ENCODE results near the gene PRDM2. TPM values are rescaled to one million over a fixed set of nuclear protein-coding genes. Genes with fewer than 3 reads are reported as not detected.
"Not testable (repeated sequence)": the region's sequence is repeated elsewhere in the genome, so short reads cannot be mapped to it uniquely, and the experiment has no call there.

Gene PRDM2, protein sequence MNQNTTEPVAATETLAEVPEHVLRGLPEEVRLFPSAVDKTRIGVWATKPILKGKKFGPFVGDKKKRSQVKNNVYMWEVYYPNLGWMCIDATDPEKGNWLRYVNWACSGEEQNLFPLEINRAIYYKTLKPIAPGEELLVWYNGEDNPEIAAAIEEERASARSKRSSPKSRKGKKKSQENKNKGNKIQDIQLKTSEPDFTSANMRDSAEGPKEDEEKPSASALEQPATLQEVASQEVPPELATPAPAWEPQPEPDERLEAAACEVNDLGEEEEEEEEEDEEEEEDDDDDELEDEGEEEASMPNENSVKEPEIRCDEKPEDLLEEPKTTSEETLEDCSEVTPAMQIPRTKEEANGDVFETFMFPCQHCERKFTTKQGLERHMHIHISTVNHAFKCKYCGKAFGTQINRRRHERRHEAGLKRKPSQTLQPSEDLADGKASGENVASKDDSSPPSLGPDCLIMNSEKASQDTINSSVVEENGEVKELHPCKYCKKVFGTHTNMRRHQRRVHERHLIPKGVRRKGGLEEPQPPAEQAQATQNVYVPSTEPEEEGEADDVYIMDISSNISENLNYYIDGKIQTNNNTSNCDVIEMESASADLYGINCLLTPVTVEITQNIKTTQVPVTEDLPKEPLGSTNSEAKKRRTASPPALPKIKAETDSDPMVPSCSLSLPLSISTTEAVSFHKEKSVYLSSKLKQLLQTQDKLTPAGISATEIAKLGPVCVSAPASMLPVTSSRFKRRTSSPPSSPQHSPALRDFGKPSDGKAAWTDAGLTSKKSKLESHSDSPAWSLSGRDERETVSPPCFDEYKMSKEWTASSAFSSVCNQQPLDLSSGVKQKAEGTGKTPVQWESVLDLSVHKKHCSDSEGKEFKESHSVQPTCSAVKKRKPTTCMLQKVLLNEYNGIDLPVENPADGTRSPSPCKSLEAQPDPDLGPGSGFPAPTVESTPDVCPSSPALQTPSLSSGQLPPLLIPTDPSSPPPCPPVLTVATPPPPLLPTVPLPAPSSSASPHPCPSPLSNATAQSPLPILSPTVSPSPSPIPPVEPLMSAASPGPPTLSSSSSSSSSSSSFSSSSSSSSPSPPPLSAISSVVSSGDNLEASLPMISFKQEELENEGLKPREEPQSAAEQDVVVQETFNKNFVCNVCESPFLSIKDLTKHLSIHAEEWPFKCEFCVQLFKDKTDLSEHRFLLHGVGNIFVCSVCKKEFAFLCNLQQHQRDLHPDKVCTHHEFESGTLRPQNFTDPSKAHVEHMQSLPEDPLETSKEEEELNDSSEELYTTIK (N-terminal part only)
- total RNA-seq: 10 to 100 TPM; 41.7 to 46.3 TPM
- long read RNA-seq, donor 1, partial matches to known transcripts: 4 of 7 reads
- long read RNA-seq, donor 1, other reads (novel, unspliced or antisense): 3 of 7 reads
- long read RNA-seq, donor 2, partial matches to known transcripts: 10 of 18 reads
- long read RNA-seq, donor 2, other reads (novel, unspliced or antisense): 8 of 18 reads

DNA sequence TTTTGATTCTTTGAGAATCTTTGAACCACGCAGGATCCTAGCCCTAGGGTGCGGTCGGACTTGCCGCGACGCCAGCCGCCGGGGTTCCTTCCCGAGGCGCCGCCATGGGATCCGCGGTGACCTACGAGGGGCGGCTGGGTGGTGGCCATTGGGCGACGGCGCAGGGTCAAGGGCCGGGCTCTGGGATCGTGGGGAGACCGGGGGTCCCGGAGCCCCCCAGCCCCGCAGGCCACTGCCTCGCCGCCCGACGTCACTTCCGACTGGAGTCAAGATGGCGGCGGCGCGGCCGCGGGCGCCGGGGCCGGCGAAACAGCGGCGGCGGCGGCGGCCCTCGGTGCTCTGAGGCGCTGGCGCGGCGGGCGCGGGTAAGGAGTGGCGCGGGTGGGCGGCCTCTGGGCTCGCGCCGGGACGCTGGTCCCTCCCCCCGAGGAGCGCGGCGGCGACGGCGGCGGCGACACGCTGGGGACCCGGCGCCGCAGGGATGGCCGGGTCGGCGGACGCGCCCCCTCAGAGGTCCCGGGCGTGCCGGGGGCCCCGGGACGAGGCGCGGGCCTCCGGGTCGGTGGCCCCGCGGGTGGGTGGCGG, at the start of gene PRDM2:
TSS of gene PRDM2 (plus strand) at position 253 of the 585 bp plus-strand sequence. CDS start 15,418 bp downstream, outside the sequence.
- peak; percentile 88 for DNase-seq (ENCODE audit: low spot score)
- intact Hi-C loops (cut with DNase I): loop anchor here in 1 of 2 donors (2.0 kb wide), 1 partner anchor 47 kb away; no protein-coding TSS in a partner anchor

DNA sequence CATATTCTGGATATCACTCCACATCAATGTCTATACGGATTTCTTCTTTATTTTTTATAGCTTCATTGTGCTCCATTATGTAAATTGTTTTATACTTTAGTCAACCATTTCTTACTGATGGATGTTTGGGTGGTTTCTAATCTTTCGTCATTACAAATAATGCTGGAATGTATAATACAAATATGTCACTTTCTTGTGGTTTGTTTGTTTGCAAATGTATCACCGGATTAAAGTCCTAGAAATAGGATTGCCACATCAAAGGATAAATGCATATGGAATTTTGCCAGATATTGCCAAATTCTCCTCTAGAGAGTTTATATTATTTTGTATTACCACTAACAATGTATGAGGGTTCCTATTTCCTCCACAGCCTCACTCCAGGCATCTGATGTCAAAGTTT, 48.7 kb upstream of the PRDM2 start:
- intact Hi-C loops (cut with DNase I): no loop called here
- DNase-seq (ENCODE audit: low spot score): no peak

DNA sequence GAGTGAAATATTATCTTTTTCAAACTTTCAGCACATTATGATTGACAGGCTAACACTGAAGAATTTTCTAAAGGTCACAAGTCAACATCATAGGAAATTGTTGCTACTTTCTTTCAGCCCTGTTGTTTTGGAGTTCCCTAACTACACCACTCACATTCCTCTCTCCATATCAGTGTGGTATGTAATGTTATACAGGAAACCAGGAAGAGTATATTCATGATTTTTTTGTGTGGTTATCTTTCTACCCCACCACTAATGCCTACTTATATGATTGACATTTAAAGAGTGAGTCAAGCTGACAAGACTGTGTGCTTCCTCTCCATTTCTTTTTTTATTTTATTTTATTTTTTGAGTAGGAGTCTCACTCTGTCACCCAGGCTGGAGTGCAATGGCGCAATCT, 47.8 kb upstream of the PRDM2 start:
- intact Hi-C loops (cut with DNase I): no loop called here
- DNase-seq (ENCODE audit: low spot score): no peak

DNA sequence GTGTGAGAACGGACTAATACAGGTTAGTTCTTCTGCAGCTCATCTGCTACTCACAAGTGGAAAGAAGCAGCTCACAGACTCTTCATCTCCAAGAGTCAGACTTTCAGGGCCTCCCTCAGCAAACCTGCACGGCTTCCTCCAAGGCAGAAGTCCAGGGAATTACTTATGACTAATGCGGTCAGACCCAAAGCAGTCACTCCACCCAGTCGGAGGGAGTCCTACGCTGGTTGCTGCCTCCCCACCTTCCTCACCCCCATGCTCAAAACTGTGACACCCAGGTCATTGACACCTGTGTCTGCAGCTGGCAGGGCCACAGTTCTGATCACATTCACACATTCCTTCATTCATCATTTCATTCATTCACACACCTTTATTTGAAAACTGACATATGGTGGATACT, 38.4 kb upstream of the PRDM2 start:
- DNase-seq (ENCODE audit: low spot score): no peak
- intact Hi-C loops (cut with DNase I): loop anchor here (5.0 to 10.0 kb wide), 2 partner anchors 153 to 301 kb away; no protein-coding TSS in a partner anchor

DNA sequence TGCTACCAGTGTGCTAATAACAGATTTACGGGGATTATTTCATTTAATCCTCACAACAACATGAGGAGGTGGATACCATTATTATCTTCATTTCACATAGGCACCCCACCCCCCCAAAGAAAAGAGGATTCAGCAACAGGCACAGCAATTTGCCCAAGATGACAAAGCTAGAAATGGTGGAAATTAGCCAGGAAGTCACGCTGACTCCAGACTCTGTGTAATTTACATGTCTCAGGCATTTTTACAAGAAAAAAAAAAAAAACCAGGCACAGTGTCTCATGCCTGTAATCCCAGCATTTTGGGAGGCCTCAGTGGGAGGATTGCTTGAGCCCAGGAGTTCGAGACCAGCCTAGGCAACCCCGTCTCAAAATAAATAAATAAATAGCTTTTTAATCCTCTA, 37.5 kb upstream of the PRDM2 start:
- intact Hi-C loops (cut with DNase I): loop anchor here (5.0 to 10.0 kb wide), 2 partner anchors 152 to 300 kb away; no protein-coding TSS in a partner anchor
- DNase-seq (ENCODE audit: low spot score): no peak

DNA sequence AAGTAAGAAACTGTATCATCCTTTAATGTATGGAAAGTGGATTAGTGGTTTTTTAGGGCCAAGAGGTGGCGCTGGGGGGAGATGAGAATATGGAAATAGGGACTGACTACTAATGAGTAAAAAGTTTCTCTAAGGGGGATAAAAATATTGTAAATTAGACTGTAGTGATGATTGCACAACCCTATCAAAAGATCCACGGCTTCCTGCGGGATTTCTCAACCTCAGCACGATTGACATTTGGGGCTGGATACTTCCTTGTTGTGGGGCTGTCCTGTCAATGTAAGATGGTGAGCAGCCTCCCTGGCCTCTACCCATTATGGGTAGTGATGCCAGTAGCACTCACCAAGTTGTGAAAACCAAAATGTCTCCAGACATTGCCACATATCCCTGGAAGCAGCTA, 36.0 kb upstream of the PRDM2 start:
- no peak for DNase-seq (ENCODE audit: low spot score)
- intact Hi-C loops (cut with DNase I): loop anchor here (2.0 to 10.0 kb wide), 3 partner anchors 151 to 298 kb away; no protein-coding TSS in a partner anchor

DNA sequence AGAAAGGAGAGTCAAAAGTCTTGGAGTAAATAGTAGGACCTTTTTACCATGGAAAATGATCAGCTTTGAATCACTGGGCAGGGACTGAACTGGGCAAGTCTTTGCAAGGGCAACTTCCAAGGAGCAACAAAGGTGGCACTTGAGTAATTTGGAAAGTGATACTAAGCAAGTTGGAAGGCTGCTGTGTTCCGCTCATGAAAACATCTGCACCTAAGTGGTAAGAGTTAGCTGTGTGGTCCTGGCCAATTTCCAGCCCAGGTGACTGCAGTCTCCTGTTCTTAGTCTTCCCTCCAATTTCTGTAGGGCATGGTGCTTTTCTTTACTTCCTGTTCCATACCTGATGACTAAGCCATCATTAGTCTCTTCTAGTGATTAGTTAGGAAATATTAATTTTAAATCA, 35.5 kb upstream of the PRDM2 start:
- intact Hi-C loops (cut with DNase I): loop anchor here (2.0 to 10.0 kb wide), 3 partner anchors 150 to 298 kb away; no protein-coding TSS in a partner anchor
- DNase-seq (ENCODE audit: low spot score): no peak

DNA sequence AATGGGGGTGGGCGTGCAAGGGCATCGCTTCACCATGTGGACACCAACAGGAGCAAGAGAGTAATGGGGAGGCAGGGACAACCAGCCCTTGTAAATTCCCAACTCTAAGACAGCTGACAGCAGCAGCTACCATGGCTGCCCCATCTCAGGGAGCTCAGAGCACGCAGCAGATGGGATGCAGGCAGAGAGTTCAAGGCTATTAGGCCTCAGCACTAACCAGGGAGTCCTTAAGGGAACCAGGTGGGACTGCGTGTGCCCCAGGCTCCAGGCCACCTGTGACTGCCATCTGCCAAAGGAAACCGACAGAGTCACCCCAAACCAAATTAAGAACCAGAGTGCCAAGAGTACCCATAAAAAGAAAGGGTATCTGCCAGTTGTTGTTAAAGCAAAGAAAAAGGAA, 33.7 kb upstream of the PRDM2 start:
- DNase-seq (ENCODE audit: low spot score): no peak
- intact Hi-C loops (cut with DNase I): loop anchor here in 1 of 2 donors (10.0 kb wide), 1 partner anchor 148 kb away; no protein-coding TSS in a partner anchor

DNA sequence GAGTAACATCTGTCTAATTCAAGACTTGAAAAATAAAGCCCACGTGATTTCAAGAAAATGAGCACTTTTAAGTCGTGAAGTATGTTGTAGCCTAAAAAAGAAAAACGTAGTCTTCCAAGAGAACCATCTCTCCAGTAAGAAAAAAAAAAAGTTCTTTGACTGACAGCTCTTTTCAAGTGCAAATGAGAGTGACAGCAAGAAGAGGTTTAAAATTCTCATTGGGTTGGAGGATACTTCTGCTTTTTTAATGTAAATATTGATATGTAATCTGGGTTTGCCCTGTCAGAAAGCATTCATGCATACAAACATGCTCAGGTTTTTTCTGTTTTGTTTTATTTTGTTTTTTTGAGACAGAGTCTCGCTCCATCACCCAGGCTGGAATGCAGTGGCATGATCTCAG, 32.3 kb upstream of the PRDM2 start:
- DNase-seq (ENCODE audit: low spot score): no peak
- intact Hi-C loops (cut with DNase I): loop anchor here in 1 of 2 donors (10.0 kb wide), 1 partner anchor 147 kb away; no protein-coding TSS in a partner anchor

DNA sequence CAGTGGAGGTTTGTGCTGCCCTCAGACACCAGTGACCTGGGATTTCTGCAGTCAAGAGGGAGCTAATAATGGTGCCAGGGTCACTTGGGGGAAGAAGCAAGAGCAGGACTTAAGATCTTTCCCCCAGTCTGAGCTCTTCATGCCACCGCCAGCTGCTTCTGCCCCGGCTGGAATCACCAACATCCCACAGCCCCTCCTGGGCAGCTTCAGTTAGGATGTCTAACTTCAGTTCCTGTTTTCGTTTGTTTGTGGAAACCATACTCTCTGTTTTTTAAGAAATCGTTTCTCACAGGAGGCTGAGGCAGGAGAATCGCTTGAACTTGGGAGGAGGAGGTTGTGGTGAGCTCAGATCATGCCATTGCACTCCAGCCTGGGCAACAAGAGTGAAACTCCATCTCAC, 25.6 kb upstream of the PRDM2 start:
- intact Hi-C loops (cut with DNase I): no loop called here
- no peak for DNase-seq (ENCODE audit: low spot score)

DNA sequence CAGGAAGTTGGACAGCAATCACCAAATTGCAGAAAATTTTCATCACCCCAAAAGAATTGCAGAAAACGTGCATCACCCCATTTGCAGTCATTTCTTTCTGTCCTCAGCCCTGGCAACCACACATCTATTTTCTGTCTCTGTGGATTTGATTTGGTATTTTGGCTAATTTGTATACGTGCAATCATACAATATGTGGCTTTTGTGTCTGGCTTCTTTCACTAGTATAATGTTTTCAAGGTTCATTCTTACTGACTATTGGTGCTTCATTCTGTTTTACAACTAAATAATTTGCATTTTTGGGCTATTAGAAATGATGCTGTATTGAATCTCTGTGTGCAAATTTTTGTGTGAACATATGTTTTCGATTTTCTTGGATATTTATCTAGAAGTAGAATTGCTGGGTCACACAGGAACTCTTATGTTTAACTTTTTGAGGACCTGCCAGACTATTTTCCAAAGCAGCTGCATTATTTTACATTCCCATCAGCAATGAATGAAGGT, 24.8 kb upstream of the PRDM2 start:
- DNase-seq (ENCODE audit: low spot score): no peak
- intact Hi-C loops (cut with DNase I): no loop called here

DNA sequence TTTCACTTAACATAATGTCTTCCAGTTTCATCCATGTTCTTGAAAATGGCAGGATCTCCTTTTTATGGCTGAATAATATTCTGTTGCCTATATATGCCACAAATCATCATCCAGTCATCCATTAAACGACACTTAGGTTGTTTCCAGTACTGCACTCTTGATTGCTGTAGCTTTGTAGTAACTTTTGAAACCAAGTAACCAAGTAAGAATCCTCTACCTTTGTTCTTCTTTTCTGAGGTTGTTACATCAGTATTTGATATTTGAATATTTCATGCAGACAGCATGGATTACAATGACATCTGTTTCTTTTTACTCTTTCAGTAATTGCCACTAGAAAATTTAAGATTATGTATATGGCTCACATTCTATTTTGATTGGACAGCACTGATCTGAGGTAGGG, 22.1 kb upstream of the PRDM2 start:
- intact Hi-C loops (cut with DNase I): no loop called here
- no peak for DNase-seq (ENCODE audit: low spot score)

DNA sequence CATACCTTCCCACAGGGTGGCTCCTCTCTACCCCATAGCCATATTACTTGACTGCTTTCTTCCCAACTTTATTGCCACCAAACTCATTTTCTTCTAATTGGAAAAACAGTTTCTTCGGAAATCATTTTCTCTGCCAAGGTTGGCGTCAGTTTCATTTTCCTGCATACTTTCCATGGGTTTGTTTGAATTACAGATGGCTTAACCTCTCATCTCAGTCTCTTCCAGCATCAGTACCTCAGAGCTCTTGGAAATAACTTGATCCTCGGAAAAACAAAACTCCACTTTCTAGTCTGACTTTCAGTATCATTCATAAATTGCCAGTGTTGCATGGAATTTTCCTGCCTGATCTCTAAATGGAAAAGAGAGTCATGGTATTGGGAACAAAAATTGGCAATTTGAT, 20.3 kb upstream of the PRDM2 start:
- no peak for DNase-seq (ENCODE audit: low spot score)
- intact Hi-C loops (cut with DNase I): no loop called here

DNA sequence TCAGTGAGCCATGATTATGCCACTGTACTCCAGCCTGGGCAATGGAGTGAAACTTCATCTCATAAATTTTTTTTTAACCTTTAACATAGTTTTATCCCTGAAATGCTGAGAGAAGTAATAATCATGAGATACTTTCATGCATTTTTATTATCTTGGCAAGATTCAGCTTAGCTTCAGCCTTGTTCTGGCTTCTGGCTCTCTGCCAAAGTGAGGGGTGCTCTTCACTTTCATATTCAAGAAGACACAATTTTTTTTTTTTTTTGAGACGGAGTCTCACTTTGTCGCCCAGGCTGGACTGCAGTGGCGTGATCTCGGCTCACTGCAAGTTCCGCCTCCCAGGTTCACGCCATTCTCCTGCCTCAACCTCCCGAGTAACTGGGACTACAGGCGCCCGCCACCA, 19.4 kb upstream of the PRDM2 start:
- DNase-seq (ENCODE audit: low spot score); intact Hi-C loops (cut with DNase I): not testable (repeated sequence)

DNA sequence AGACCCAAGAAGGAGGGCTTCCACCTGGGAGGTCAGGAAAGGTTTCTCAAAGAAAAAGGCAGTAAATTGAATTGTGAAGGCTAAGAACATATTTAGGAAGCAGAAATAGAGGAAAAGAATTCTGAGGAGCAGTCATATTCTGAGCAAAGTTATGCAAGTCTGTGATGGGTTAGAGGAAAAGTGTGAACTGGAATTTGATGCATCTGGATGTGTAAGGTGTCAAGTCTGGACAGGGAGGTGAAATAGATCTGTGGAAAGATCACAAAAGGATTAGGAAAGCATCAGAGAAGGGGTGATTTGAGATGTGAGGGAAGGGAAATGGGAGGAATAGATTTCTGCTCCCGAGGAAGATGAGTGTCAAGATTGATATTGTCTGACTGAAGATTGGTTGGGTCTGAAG, 18.1 kb upstream of the PRDM2 start:
- intact Hi-C loops (cut with DNase I): no loop called here
- DNase-seq (ENCODE audit: low spot score): no peak

DNA sequence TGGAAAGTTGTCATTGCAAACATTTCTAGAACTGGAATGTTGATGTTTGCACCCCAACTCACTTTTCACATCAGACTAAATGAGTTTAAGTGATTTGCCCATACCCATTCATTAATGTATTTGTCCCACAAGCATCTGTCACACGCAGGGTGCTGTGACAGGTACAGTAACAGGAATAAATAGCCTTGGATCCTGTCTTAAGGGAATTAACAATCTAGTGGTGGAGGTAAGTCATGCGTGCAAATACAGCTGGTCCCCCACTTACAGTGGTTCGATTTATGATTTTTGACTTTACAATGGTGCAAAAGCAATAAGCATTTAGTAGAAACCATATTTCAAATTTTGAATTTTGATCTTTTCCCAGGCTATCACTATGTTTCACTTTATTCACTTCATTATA, 17.5 kb upstream of the PRDM2 start:
- no peak for DNase-seq (ENCODE audit: low spot score)
- intact Hi-C loops (cut with DNase I): no loop called here

DNA sequence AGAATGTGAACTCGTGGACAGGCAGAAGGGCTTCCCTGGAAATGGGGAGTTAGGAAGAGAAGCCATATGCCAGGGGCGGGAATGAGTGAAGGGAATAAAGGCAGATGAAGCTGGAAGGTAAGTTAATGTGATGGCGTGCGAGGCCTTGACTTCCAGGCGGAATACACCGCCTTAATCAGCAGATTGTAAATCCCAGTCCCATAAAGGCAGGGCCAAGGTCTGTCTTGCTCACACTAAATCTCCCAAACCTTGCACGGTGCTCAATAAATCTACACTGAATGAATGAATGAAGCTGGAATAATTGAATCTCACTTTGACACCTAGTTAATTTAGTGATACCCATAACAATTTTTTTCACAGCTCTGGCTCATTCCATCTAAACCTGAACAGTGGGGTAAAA, 16.8 kb upstream of the PRDM2 start:
- intact Hi-C loops (cut with DNase I): no loop called here
- no peak for DNase-seq (ENCODE audit: low spot score)

DNA sequence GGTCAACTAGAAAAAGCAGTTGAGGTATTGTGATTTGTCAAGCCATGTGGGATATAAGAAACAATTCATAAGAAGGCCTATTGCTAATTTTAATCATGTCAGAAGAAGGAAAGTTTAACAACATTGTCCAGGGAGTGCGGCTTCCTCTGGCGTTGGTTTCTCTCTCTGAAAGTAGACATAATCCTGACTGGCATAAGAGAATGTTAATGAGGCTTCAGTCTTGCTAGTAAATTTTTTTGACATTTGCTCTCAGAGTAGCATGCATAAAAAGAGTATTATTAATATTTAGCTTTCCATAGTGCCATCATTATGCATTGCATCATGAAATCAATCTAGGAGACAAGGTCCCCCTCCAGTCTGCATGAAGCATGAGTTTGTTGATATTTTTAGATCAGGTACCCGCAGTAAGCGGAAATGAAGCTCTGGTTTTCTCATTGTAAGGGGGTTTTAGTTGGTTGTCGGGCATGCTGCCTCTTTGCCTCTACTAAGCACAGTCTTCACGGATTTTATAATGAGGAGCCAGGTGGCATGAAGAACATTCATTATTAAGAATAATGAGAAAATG, 12.8 kb upstream of the PRDM2 start:
- no peak for DNase-seq (ENCODE audit: low spot score)
- intact Hi-C loops (cut with DNase I): no loop called here
